GM12873 (cell line): ENCODE data around the gene ZSCAN22.

ENCODE experiments used
- CTCF ChIP-seq: IDR thresholded peaks from 2 replicates; pipeline ENCODE4 v1.5.1; 2012; ENCODE audit warnings: low read depth, mild to moderate bottlenecking, moderate library complexity, low read length, control low read depth; ENCODE audit not compliant: insufficient read depth; ENCODE audit errors: missing control alignments

Gene ZSCAN22

GRCh38 chr19:58305932-58306323 is 20.9 kb upstream of the ZSCAN22 start:
- no peak for TF ChIP-seq CTCF

DNA sequence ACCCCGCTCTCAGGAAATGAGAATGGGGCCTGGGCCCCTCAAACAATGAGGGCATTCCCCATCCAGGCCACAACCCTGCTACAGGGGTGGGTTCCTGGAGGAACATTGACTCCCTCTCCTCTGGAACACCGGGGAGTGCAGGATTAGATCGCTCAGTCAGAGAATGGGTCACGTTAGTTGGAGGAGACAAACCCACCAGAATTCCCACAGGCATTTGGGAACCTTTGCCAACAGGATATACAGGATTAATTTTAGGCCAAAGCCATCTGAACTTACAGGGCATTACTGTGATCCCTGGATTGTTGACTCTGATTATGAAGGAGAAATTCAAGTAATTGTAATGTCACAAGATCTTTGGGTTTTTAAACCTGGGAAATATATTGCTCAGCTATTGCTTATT is 19.1 kb upstream of the ZSCAN22 start:
- TF ChIP-seq CTCF: no peak

GRCh38 chr19:58310685-58311084 is 16.1 kb upstream of the ZSCAN22 start:
- peak; percentile 21 for TF ChIP-seq CTCF

GRCh38 chr19:58311345-58311865 is 15.4 kb upstream of the ZSCAN22 start:
- TF ChIP-seq CTCF: no peak

GRCh38 chr19:58315580-58315979 is 11.2 kb upstream of the ZSCAN22 start:
- no peak for TF ChIP-seq CTCF

DNA sequence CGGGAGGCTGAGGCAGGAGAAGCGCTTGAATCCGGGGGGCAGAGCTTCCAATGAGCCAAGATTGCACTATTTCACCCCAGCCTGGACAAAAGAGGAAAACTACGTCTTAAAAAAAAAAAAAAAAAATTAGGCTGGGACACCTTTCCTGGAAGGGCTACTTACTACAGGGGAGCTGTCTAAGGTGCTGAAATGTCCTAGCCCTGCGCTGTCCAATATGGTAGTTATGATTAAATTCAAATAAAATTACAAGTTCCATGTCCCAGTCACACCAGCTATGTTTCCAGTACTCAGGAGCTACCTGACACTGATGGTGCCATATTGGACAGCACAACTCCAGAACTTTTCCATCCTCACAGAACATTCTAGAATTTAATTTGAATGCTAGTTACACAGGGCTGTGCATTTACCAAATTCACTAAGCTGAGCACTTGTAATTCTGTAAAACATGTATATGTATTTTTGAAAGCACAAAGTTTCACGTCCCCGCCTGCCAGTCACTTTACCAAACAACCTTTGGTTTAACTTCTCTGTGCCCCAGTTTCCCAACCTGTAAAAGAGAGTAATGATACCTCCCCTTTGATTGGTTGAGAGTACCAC is 9.2 kb upstream of the ZSCAN22 start:
- TF ChIP-seq CTCF: no peak

- TF ChIP-seq CTCF: no peak
These were observed 8.5 kb upstream of the ZSCAN22 start for GRCh38 chr19:58318297-58318696.
